GM21576 (cell line): ENCODE data around the gene CPED1.
"Not testable (repeated sequence)": the region's sequence is repeated elsewhere in the genome, so short reads cannot be mapped to it uniquely, and the experiment has no call there.

ENCODE experiments used
- ATAC-seq: cut with Tn5 transposase; IDR thresholded peaks from one replicate; pipeline ENCODE4 v1.9.1; 2021; ENCODE audit warnings: mild to moderate bottlenecking, moderate library complexity; ENCODE audit not compliant: unreplicated experiment

The CPED1 gene

GRCh38 chr7:120996333-120996987 lies 7.9 kb downstream of the CPED1 start:
- no peak for ATAC-seq

GRCh38 chr7:120996988-120997345 lies 8.5 kb downstream of the CPED1 start:
- ATAC-seq = no peak

DNA sequence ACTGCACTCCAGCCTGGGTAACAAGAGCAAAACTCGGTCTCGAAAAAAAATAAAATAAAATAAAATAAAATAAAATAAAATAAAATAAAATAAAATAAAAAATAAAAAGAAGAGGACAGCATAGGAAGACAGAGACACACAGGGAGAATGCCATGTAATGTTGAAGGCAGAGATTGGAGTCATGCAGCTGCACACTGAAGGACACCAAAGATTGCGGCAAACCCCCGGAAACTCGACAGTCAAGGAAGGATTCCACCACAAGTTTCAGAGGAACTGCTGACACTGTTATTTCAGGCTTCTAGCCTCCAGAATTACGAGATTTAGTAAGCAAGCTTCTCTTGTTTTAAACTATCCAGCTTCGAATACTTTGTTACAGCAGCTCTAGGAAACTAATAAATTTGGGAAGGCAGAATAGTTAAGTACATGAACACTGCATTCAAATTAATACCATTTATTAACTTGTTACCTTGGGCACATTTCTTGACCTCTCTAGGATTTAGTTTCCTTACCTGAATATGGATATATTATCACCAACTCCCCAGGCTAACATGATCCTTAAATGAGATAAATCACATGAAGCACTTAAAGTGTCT lies 9.5 kb downstream of the CPED1 start:
- ATAC-seq = no peak

GRCh38 chr7:120998520-120998919 lies 10.0 kb downstream of the CPED1 start:
- no peak for ATAC-seq

DNA sequence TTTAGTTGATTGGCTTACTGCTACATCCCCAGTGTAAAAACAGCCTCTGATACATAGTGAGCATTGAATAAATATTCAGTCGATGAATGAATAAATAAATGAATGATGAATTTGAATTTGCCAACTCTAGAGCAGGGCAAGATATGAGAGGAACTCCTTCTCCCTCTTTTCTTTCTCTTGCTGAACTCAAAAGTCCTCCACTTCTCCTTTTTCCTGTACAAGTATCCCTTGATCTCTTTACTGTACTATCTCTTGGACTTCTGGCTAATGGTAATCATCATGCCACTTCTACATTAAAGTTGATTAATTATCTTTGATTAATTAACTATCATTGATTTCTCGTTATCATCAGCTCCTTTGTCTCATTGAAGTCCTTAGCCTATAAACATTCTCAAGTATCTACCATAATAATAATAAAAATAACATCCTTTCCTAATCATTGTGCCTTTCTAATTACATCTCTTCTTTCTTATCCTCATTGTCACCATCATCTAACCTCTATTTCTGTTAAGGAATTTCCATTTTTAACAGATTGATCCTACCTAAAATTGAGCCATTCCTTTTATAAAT lies 10.6 kb downstream of the CPED1 start:
- no peak for ATAC-seq

DNA sequence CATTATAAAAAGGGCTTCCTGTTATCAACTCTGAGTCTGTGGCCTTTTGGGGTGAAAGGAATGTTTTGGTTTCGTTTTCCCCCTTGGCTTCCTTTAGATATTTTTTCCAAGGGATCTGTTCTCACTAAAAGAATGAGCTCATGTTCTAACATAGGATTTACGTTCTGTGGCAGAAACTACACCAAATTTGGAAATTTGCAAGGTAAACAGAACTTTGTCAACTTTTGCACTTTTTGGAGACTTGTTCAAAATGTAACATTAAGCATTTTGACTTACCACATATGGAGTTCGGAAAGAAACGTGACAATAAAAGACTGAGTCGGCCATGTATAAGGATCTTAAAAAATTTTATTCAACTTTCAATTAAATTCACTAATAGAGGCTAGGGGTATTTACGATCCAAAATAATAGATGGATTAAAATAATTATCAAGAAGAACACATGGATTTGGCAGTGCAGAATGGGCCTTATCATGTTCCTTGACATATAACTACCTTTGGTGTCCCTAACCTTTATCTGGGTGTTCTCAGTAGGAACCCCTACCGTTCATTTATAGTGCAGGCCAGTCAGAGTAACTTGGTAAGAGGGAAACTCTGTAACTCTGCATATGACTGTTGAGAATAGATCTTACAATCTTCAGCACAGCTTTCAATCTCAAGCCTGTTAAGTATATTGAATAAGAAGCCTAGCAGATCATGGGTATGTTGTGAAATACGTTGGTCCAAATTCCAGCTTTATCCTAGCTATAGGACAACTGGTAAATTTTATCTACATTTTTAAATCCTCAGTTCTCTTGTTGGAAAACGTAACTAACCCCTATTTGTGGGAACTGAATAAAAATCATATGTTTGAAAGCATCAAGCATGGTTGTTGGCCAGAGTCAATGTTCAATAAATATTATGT lies 11.8 kb downstream of the CPED1 start:
- ATAC-seq = no peak

GRCh38 chr7:121001234-121001906 lies 12.9 kb downstream of the CPED1 start:
- ATAC-seq = no peak

DNA sequence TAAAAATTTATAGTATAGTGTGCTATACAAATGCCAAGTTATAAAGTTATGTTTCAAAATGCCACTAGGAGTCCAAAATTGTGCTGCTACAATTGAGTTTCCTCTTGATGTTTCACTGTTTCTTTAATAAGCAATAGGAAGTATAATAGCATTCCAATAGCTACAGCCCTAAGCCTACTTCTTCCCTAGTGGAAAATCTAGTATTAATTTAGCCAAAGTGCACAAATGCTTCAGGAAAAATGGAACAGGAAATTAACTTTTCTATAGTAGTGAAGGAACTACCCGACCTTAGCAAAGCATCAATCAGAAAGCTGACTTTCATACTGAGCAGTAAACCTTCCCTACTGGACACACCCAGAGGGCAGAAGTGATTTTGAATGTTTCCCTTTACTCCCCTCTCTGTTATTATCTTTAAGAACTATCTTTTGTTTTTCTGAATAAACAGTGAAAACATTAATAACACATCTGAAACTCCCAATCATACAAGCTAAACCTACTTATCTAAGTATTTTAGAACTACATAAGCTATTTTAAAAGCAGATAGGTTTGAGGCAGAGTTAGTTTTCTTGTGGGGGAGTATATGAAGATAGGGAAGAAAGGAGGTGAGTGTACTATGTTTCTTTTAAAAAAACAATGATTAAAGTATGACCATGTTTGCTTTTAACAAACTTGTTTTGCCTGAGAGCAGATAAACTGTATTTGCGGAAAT lies 13.7 kb downstream of the CPED1 start:
- no peak for ATAC-seq

DNA sequence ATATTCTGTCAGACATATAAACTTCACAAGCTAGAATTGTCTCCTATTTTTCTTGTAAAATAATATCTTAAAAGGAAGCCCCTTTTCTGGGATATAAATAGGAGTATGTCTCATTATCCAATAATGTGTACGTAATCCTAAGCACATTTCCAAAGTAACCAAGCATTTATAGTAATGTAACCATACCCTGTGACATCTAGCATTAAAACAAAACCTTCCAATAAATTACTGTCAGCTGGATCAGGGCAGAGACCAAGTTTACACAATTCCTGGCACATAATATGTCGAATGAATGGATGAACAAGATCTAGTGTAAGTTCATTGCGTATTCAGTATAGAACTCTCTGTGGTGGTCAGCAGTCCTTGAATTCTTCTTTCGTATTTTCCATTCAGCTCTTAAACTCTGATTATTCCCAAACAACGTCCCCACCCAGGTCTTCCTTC lies 14.3 kb downstream of the CPED1 start:
- no peak for ATAC-seq

DNA sequence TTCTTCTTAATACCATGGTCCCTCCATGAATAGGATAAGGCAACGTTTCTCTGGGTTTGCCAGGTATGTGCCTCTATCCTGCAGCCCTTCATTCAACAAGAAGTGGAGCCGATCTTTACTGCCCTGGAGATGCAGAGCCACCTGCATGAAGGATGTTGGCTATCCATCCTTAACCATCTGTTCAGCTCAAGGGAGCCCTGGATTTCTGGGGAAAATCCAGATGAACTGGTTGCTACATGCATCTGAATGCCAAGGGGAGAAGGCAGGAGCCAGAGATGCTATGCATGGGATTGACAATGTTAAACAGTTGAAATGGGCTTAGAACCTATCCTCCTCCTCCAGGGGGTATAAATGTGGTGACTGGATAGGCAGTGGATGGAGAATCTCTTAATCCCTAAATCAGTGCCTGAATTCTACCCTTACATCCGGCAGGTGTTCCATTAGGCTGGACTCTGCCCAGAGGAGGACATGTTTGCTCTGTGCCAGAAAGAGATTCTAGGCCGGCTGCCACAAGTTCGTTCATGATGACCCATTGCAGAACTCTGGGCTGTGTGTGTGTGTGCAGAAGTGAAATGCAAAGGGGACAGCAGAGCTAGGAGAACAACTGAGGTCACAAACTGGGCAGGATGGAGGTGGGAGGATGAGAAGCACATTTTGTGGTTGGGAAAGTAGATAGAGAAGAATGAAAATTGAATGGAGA lies 15.6 kb downstream of the CPED1 start:
- ATAC-seq = no peak

DNA sequence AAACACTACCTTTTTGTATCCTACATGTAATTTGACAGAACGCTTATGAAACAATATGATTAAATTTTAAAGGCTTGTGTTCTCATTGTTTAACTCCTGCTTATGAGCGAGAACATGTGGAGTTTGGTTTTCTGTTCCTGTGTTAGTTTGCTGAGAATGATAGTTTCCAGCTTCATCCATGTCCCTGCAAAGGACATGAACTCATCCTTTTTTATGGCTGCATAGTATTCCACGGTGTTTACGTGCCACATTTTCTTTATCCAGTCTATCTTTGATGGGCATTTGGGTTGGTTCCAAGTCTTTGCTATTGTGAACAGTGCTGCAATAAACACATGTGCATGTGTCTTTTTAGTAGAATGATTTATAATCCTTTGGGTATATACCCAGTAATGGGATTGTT lies 16.5 kb downstream of the CPED1 start:
- not testable (repeated sequence) for ATAC-seq

GRCh38 chr7:121005996-121006584 lies 17.6 kb downstream of the CPED1 start:
- ATAC-seq = no peak

DNA sequence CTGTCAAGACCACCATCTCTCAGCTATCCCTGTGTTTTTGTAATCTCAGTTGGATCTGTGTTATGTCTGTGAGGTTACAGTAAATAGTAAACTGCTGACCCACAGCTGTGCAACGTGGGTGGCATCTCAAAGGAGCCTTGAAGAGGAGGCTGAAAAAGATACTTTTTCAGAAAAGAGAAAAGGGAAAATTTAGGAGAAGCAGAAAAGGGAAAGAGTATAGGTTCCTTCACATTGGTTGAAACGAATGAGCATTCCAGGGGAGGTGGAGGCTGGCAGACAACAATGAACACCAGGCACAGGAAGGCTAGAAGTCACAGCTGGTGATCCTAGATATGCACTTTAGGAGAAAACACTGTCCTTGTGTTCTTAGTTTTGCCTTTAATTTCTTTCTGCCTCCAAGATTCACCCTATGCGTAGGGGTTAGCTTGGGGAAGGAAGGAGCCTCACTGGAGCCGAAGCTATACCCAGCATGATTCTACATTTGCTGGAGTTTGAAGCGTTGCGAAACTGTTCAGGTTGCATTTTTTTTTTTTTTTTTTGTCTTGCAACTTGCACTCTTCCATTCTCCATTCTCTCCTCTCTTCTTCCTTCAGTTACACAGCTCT lies 18.3 kb downstream of the CPED1 start:
- no peak for ATAC-seq

- no peak for ATAC-seq
These were observed 20.3 kb downstream of the CPED1 start for GRCh38 chr7:121008816-121009215.

GRCh38 chr7:121011401-121011800 lies 22.9 kb downstream of the CPED1 start:
- no peak for ATAC-seq

GRCh38 chr7:121012170-121012874 lies 23.8 kb downstream of the CPED1 start:
- no peak for ATAC-seq

- no peak for ATAC-seq
These were observed 24.4 kb downstream of the CPED1 start for GRCh38 chr7:121012919-121013318.

DNA sequence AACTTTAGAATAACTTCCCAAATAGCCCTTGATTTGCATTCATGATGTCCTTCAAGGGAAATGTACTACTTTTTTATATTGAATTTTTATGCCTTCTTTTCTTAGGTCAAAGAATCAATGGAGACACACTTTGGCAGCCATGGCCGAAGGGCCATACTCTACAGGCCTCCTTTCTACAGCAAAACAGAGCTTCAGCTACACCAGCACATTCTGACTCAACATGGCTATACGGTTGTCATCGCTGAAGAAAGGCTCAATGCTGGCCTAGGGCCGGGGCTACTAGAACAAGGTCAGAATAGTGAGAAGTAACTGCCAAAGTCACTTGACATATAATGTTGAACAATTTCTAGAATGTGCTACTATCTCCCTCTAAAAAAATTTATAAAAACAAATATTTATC lies 27.0 kb downstream of the CPED1 start:
- ATAC-seq = no peak
